Activated T-cell treated with anti-CD3 and anti-CD28 coated beads, Interleukin-2, amount 50 U/mL, for 4 hours (primary cell): ENCODE data around the gene C16orf89. TPM values are rescaled to one million over a fixed set of nuclear protein-coding genes. Genes with fewer than 3 reads are reported as not detected.

Experiments
- ATAC-seq, 2 donors: fragments of 200-7000 bp; cut with Tn5 transposase; one replicate each; pipeline ENCODE4 v1.10.0; 2021
- DNase-seq: peaks from one replicate; pipeline ENCODE4 v3.0.0-alpha.2; 2020
- H3K27me3 Mint-ChIP-seq: one replicate; pipeline ENCODE4 v1.8.0; 2021; ENCODE audit warnings: low read depth, mixed read lengths
- H3K36me3 Mint-ChIP-seq: one replicate; pipeline ENCODE4 v1.8.0; 2022; ENCODE audit warnings: mixed read lengths; ENCODE audit not compliant: insufficient read depth
- H3K4me1 Mint-ChIP-seq: one replicate; pipeline ENCODE4 v1.8.0; 2021; ENCODE audit warnings: low read depth, mixed read lengths
- H3K4me3 Mint-ChIP-seq: one replicate; pipeline ENCODE4 v1.8.0; 2021; ENCODE audit warnings: mild to moderate bottlenecking, moderate library complexity, mixed read lengths
- H3K9me3 Mint-ChIP-seq: one replicate; pipeline ENCODE4 v1.8.0; 2021; ENCODE audit warnings: mixed read lengths
- total RNA-seq, 3 donors: library from RNA; stranded (reverse); gene quantifications; one replicate each; pipeline ENCODE4 v1.2.1, GENCODE V29; 2021

Gene C16orf89
- total RNA-seq, 3 donors from 2014 or later, result not detected

GRCh38 chr16:5018793-5019192 is 47.0 kb downstream of the C16orf89 start:
- H3K9me3 Mint-ChIP-seq, result no peaks in the 10 kb centered on the region
- ATAC-seq, result no peak

DNA sequence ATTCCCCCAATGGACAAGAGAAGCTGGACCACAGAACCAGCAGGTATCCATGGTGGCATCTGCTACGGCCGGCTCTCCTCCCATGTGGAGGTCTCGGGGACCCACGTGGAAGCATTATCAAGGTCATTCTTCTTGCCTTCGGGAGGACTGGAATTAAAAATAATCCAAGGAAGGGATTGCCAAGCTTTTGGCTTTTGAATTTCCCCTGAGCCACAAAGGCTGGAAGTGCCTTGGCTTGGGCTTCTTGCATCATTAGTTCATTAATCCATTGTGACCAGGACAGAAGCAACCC is 48.1 kb downstream of the C16orf89 start:
- peaks cover 3% of the 10 kb centered on the region for H3K27me3 Mint-ChIP-seq
- no peaks in the 10 kb centered on the region for H3K9me3 Mint-ChIP-seq
- no peak for ATAC-seq
- H3K4me1 Mint-ChIP-seq, result no peaks in the 10 kb centered on the region
- no peak overlapping the region for H3K4me3 Mint-ChIP-seq
- H3K36me3 Mint-ChIP-seq, result no peaks in the 10 kb centered on the region
- DNase-seq, result no peak

More at GRCh38 chr16:5018793-5019192, 47.0 kb downstream of the C16orf89 start:
- H3K4me3 Mint-ChIP-seq, result no peak overlapping the region
- no peak for DNase-seq
- no peaks in the 10 kb centered on the region for H3K36me3 Mint-ChIP-seq
- H3K27me3 Mint-ChIP-seq, result peaks cover 3% of the 10 kb centered on the region
- no peaks in the 10 kb centered on the region for H3K4me1 Mint-ChIP-seq

- Mint-ChIP-seq H3K27me3 (peaks cover 3% of the 10 kb centered on the region), H3K4me3 (no peak overlapping the region), H3K36me3 (no peaks in the 10 kb centered on the region), H3K9me3 (no peaks in the 10 kb centered on the region), H3K4me1 (no peaks in the 10 kb centered on the region)
- ATAC-seq, result no peak
- no peak for DNase-seq
Observed at GRCh38 chr16:5016967-5017677, 48.6 kb downstream of the C16orf89 start.

DNA sequence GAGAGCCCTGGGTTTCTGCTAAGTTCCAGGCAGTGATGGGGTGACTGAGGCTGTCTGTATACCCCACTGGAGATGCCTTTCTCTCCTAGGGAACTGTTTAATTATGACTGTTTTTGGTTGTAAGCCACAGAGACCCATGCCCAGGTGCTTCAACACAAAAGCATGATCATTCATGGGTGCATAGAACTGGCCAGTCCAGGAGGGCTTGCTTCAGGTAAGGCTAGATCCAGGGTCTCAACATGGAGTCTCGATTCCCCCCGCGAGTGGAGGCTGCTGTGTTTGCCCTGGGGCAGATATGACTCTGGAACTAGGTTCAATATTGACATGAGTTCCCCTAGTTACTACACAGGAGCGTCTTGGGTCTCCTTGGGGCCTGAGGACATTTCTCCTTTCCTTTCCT is 49.9 kb downstream of the C16orf89 start:
- Mint-ChIP-seq H3K4me3 (no peak overlapping the region), H3K27me3 (peaks cover 3% of the 10 kb centered on the region), H3K4me1 (no peaks in the 10 kb centered on the region), H3K36me3 (no peaks in the 10 kb centered on the region), H3K9me3 (no peaks in the 10 kb centered on the region)
- DNase-seq (no peak), ATAC-seq (no peak)

- ATAC-seq (no peak), DNase-seq (no peak)
- no peaks in the 10 kb centered on the region for H3K4me1 Mint-ChIP-seq
- no peak overlapping the region for H3K4me3 Mint-ChIP-seq
- H3K36me3 Mint-ChIP-seq, result no peaks in the 10 kb centered on the region
- no peaks in the 10 kb centered on the region for H3K9me3 Mint-ChIP-seq
- peaks cover 7% of the 10 kb centered on the region for H3K27me3 Mint-ChIP-seq
Observed at GRCh38 chr16:5015351-5015750, 50.4 kb downstream of the C16orf89 start.

GRCh38 chr16:5012887-5013286 is 52.9 kb downstream of the C16orf89 start:
- ATAC-seq (no peak), DNase-seq (no peak)
- no peak overlapping the region for H3K4me3 Mint-ChIP-seq
- H3K4me1 Mint-ChIP-seq, result no peaks in the 10 kb centered on the region
- peaks cover 11% of the 10 kb centered on the region for H3K27me3 Mint-ChIP-seq
- H3K9me3 Mint-ChIP-seq, result no peaks in the 10 kb centered on the region
- H3K36me3 Mint-ChIP-seq, result no peaks in the 10 kb centered on the region

DNA sequence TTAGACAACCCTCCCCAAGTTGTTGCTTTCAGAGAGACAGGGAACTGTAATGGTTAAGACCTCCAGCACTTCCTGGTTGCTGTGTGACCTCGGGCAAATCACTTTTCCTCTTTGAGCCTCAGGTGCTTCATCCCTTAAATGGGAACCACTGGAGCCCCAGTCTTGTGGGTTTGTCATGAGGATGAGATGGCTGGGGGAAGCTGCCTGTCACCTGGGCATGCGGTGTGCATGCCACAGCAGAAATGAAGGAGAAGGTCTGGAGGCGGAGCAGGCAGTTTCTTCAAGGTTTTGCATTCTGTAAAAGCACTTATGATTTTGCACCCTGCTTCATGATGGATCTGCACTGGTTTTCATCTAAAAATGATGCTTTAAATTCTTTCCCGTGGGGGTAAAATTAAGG is 54.1 kb downstream of the C16orf89 start:
- Mint-ChIP-seq H3K4me3 (no peak overlapping the region), H3K27me3 (peaks cover 8% of the 10 kb centered on the region), H3K36me3 (no peaks in the 10 kb centered on the region), H3K4me1 (no peaks in the 10 kb centered on the region), H3K9me3 (no peaks in the 10 kb centered on the region)
- ATAC-seq (no peak), DNase-seq (no peak)

DNA sequence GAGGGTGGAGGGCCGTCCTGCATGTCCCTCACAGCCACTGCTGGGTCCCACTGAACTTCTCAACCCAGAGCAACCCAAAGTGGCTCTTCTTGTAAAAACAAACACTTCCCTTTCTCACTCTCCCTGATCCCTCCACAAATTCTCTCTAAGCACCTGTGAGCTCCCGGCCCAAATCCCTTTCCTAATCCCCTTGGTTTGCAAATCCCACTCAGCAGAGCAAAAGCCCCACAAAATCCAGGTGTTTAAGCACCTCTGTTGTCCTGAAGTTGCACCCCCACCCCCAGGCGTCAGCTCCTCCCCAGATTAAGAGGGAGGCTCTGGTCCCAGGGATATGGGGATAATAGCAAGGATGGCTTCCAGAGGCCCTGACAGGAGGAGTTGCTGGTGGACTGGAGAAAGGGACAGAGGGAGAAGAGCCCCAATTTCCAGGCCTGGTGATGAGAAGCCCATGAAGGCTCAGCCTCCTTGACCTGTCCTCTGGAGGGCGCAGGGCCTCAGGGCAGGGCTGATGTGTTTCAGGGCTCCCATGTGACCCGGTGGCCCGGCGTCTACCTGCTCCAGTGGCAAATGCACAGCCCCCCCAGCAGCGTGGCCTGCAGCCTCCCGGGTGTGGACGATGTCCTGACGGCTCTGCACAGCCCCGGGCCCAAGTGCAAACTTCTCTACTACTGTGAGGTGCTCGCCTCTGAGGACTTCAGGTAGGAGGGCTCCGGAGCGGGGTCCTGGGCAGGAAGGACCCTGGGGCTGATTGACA is 55.0 kb downstream of the C16orf89 start:
- no peak for DNase-seq
- H3K36me3 Mint-ChIP-seq, result no peaks in the 10 kb centered on the region
- no peaks in the 10 kb centered on the region for H3K4me1 Mint-ChIP-seq
- no peak for ATAC-seq
- H3K4me3 Mint-ChIP-seq, result no peak overlapping the region
- no peaks in the 10 kb centered on the region for H3K9me3 Mint-ChIP-seq
- peaks cover 8% of the 10 kb centered on the region for H3K27me3 Mint-ChIP-seq

GRCh38 chr16:5008311-5008731 is 57.4 kb downstream of the C16orf89 start:
- ATAC-seq (no peak), DNase-seq (no peak)
- no peaks in the 10 kb centered on the region for H3K9me3 Mint-ChIP-seq
- H3K27me3 Mint-ChIP-seq, result peaks cover 11% of the 10 kb centered on the region
- H3K4me1 Mint-ChIP-seq, result no peaks in the 10 kb centered on the region
- no peaks in the 10 kb centered on the region for H3K36me3 Mint-ChIP-seq
- H3K4me3 Mint-ChIP-seq, result no peak overlapping the region

GRCh38 chr16:5007256-5007655 is 58.5 kb downstream of the C16orf89 start:
- DNase-seq, result no peak
- no peak for ATAC-seq
- Mint-ChIP-seq H3K36me3 (no peaks in the 10 kb centered on the region), H3K4me1 (no peaks in the 10 kb centered on the region), H3K4me3 (no peak overlapping the region), H3K9me3 (no peaks in the 10 kb centered on the region), H3K27me3 (peaks cover 13% of the 10 kb centered on the region)

DNA sequence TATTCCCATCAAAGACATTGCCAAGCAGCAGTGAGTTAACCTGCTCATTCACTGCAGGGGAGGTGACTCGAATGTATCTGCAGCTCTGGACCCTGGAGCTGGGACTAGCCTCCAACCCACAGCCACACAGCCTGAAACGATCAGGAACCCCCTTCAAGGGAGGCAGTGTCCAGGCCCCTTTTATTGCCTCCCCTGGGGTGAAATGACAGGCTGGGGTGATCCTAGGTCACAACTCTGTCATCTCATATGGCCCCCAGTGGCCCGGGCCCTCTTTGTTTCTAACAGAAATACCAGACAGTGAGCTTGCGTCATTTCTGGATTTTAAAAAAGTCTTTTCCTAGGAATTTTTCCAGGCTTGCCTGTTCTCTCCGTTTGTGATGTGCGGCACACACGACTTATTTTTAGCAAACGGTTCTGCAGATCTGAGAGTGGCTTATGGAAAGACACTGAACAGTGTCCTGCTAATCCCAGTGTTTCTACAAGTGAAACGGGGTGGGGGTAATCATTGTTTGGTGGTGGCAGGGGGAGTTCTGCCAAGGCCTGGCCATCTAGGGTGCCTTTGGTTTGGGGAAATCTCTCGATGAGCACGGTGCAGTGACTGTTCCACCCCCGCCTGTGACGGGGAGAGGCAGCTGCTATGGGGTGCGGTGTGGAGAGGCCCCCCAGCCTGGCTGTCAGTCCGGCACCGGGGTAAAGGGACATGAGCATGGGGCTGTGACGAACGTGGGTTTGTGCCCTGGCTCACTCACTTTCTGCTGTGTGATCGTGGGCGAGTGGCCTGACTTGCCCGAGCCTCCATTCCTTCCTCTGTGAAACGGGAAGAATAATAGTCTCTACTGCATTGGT is 59.2 kb downstream of the C16orf89 start:
- Mint-ChIP-seq H3K4me1 (no peaks in the 10 kb centered on the region), H3K4me3 (no peak overlapping the region), H3K9me3 (no peaks in the 10 kb centered on the region), H3K36me3 (no peaks in the 10 kb centered on the region), H3K27me3 (peaks cover 14% of the 10 kb centered on the region)
- ATAC-seq, result no peak
- no peak for DNase-seq

DNA sequence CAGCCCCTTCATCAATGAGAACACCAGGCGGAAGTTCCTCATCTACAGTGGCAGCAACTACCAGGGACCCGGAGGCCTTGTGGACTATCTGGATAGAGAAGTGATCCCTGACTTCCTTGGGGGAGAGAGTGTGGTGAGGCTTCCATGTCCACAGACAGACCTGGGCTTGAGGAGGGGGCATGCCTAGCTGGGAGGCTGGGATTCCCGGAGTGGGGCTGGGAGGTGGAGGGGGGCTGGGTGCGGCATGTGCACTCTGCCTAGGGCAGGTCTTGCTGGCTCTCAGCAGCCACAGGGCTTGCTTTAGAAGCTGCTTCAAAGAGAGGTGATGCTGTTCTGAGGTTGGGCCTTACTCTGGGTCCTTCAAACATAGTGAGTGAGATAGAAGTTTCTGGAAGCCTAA is 59.8 kb downstream of the C16orf89 start:
- ATAC-seq, result no peak
- no peaks in the 10 kb centered on the region for H3K4me1 Mint-ChIP-seq
- H3K36me3 Mint-ChIP-seq, result no peaks in the 10 kb centered on the region
- peaks cover 15% of the 10 kb centered on the region for H3K27me3 Mint-ChIP-seq
- no peak for DNase-seq
- H3K9me3 Mint-ChIP-seq, result no peaks in the 10 kb centered on the region
- H3K4me3 Mint-ChIP-seq, result no peak overlapping the region

DNA sequence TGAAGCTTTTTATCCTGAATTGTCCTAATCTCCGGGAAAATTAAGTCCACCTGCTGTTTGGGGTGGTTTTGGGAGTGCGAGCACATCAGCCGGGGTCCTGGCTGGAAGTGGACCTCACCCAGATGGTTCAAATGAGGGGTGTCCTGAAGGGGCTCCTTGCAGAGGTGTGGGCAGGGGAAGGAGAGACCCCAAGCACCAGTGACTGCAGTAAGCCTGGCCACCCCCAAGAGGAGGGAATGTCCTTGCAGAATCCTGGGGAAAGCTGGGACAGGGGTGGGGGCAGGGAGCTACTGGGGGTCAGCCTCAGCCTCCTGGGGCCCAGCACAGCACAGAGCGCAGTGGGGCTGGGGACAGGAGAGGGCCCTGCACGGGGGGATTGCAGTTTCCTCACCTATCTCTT is 61.4 kb downstream of the C16orf89 start:
- no peaks in the 10 kb centered on the region for H3K4me1 Mint-ChIP-seq
- H3K9me3 Mint-ChIP-seq, result no peaks in the 10 kb centered on the region
- H3K36me3 Mint-ChIP-seq, result no peaks in the 10 kb centered on the region
- H3K4me3 Mint-ChIP-seq, result no peak overlapping the region
- no peak for DNase-seq
- no peak for ATAC-seq
- H3K27me3 Mint-ChIP-seq, result peaks cover 8% of the 10 kb centered on the region

DNA sequence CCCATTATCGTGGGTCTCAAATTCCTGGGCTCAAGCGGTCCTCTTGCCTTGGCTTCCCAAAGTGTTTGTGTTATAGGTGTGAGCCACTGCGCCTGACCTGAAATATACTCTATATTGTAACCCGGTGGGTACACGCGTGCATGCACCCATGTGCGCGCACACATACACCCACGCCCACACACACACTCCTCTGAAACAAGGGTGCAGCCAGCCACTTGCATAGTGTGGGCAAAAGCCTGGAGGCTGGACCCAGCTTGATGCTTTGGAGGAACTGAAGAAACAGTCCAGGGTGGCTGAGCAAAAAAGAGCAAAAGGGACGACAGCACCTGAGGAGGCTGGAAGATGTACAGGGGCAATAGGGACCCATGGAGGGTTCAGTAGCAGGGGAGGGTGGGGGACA is 61.9 kb downstream of the C16orf89 start:
- Mint-ChIP-seq H3K27me3 (peaks cover 10% of the 10 kb centered on the region), H3K4me3 (no peak overlapping the region), H3K9me3 (no peaks in the 10 kb centered on the region), H3K4me1 (no peaks in the 10 kb centered on the region), H3K36me3 (no peaks in the 10 kb centered on the region)
- DNase-seq (no peak), ATAC-seq (no peak)
